T-helper 2 cell treated with Interferon-gamma antibody and Interleukin-4, amounts not matched to agents 5 μg/mL and 100 μg/mL, for 36 hours (primary cell): ENCODE measurements around the gene CASQ2.

ENCODE experiments used
- DNase-seq: peaks from one replicate; pipeline ENCODE4 v3.0.0; 2021; ENCODE audit warnings: low spot score
- H3K27ac Mint-ChIP-seq: one replicate; pipeline ENCODE4 v1.8.0; 2021; ENCODE audit warnings: mild to moderate bottlenecking, mixed read lengths
- H3K27me3 Mint-ChIP-seq: one replicate; pipeline ENCODE4 v1.8.0; 2021; ENCODE audit warnings: low read depth, mixed read lengths
- H3K36me3 Mint-ChIP-seq: one replicate; pipeline ENCODE4 v1.8.0; 2021; ENCODE audit warnings: low read depth, mixed read lengths
- H3K4me1 Mint-ChIP-seq: one replicate; pipeline ENCODE4 v1.8.0; 2021; ENCODE audit warnings: low read depth, mixed read lengths
- H3K4me3 Mint-ChIP-seq: one replicate; pipeline ENCODE4 v1.8.0; 2022; ENCODE audit warnings: mild to moderate bottlenecking, moderate library complexity, mixed read lengths
- H3K9me3 Mint-ChIP-seq: one replicate; pipeline ENCODE4 v1.8.0; 2021; ENCODE audit warnings: mixed read lengths

The CASQ2 gene

DNA sequence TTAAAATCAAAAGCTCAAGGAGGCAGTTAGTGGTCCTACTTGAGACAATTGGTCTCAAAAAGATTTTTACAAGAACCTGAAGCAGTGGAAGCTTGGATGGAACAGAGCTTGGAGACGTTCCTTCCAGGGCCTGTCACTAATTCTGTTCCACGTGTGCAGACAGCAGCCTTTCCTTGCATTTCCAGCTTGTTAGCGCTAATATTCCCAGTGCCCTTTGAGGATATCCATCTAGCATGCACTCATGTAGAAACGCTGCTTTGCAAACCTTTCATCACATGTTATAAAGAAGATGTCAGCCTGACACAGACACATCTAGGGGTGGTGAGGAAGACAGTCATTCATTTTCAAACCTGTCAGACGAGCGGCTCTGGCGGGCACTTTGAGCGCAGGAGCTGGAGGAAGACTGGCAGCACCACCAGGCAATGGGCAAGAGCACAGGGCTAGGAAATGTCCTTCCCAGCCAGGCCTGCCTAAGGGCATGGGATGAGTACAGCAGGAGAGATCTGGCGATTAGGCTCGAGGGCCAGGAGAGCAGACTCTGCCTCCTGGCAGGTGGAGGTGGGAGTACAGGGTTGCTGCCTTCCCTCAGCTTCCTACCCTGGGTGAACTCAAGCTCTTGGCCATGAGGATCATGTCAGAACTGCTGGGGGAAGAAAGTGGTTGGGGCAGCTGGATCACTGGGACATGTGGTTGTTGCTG, 55.5 kb downstream of the CASQ2 start:
- Mint-ChIP-seq H3K9me3 (no peaks in the 10 kb centered on the region), H3K36me3 (no peaks in the 10 kb centered on the region), H3K4me3 (no peak overlapping the region), H3K4me1 (peaks cover 8% of the 10 kb centered on the region), H3K27ac (no peak overlapping the region), H3K27me3 (peaks cover 45% of the 10 kb centered on the region)
- DNase-seq = no peak

DNA sequence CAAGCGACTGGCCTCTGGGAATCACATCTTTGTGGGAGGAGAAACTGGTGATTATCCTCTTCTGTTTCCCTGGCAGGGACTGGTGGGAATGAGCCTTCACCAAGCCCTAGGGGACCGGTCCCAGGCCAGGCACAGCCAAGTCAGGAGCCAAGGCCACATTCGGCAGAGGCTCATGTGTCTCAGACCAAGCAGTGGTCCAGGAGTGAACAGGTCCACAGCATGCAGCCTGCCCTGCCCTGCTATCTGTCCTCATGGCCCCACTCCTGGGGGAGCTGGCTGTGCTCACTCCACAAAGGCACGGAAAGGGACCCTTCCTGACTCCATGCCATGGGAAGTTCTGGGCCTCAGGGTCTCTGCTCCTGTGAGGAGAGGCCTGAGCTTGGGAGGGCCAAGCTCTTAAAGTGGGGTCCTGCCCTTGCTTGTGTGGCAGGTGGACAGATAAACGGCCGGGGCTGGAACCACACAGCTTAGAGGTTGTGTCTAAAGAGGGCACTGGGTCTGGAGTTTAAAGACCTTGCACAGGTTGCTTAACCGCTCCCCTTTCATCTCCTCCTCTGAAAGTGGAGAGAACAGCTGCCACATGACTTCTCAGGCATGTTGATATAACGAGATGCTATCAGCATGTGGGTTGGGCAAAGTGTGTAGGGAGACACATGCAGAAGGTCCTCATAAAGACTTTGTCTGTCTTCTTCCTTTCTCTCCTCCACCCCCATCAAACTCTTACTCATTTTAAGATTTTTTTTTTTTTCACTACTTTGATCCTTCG, 57.5 kb downstream of the CASQ2 start:
- H3K27me3 Mint-ChIP-seq = peaks cover 34% of the 10 kb centered on the region
- no peak overlapping the region for H3K27ac Mint-ChIP-seq
- H3K9me3 Mint-ChIP-seq = no peaks in the 10 kb centered on the region
- no peak overlapping the region for H3K4me3 Mint-ChIP-seq
- DNase-seq = no peak
- H3K36me3 Mint-ChIP-seq = no peaks in the 10 kb centered on the region
- H3K4me1 Mint-ChIP-seq = peaks cover 4% of the 10 kb centered on the region

DNA sequence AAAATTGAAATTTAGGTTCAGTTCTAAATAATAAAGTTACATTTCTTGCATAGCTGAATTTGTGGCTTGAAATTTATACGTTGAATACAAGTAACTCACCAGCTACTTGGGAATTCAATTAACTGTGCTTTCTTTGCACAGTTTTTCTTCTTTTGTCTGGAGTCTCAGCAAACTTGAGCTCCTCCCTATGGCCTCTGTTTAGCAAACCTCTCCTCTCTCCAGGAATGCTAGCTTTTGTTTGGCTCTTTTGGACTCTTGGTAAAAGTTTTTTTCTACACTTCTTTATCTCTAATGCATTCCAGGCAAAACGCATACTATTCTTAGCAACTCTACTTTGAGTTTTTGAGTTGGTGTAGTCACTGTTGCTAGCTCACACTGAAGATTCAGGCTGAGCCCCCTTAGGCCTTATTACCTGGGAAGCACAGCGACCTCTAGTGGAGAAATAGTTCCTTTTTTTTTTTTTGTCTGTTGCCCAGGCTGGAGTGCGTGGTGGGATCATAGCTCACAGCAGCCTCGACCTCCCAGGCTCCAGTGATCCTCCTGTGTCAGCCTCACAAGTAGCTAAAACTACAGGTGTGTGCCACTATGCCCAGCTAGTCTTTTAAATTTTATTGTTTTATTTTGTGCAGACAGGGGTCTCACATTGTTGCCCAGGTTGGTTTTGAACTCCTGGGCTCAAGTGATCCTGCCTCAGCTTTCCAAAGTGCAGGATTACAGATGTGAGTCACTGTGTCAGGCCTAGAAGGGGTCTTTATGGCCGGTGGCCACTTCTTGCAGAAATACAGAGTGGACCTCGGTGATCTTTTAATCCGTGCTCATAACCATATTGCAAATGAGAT, 61.7 kb downstream of the CASQ2 start:
- Mint-ChIP-seq H3K4me3 (no peak overlapping the region), H3K4me1 (peaks cover 4% of the 10 kb centered on the region), H3K27ac (no peak overlapping the region), H3K36me3 (no peaks in the 10 kb centered on the region), H3K27me3 (peaks cover 28% of the 10 kb centered on the region), H3K9me3 (no peaks in the 10 kb centered on the region)
- DNase-seq = no peak

DNA sequence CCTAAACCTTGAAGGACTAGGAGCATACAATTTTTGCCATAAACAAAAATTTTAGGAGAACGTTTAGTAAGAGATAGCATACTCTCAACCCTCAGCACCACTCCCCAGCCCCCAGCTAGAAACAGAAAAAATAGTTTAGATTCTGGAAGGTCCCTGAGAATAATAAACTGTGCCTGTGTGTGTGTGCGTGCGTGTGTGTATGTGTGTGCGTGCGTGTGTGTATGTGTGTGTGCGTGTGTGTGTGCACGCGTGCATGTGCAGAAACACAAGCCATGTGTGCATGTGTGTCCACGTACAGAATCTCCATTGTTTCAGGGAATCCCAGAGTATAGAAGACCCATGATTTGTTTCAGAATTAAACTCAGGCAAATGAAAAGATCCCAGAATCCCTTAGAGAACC, 62.6 kb downstream of the CASQ2 start:
- DNase-seq = no peak
- H3K9me3 Mint-ChIP-seq = no peaks in the 10 kb centered on the region
- peaks cover 31% of the 10 kb centered on the region for H3K27me3 Mint-ChIP-seq
- no peak overlapping the region for H3K4me3 Mint-ChIP-seq
- H3K27ac Mint-ChIP-seq = no peak overlapping the region
- H3K4me1 Mint-ChIP-seq = peaks cover under 1% of the 10 kb centered on the region
- H3K36me3 Mint-ChIP-seq = no peaks in the 10 kb centered on the region

DNA sequence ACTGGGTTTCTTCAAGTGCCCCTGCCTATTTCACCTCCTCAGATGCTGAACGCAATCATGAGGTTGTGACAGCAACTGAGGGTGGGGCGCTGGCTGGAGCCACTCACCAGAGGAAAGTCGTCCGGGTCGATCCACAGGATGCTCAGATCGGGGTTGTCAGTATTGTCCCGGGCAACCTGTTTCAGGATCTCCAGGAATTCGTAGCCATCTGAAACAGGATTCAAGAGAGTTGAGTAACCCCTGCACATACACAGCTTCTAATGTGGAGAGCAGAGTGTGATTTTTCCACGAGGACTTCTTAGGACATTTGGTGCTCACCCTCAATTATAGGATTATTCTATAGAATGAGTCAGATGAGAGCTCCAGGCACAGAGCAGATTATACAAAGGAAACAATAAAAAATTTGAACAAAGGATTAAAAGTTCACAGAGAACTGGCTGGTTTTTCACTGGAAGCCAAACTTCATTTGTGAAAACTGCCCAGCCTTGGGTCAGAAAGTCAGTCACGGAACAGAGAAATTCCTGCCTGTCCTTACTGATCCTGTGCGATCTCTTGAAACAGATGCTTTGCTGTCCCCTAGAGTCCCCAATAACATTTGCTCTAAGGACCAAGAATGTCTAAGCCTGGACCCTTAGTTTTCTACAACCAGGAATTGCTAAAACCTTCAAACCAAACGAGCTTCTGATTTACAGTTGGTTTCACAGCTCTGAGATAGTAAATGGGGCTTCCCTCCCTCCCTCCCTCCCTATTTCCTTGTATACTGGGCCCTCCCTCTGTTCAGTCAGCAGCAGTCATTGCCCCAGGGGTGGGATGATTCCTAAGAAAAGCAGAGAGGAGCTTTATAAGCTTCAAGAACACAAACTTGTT, 63.2 kb downstream of the CASQ2 start:
- H3K36me3 Mint-ChIP-seq = no peaks in the 10 kb centered on the region

DNA sequence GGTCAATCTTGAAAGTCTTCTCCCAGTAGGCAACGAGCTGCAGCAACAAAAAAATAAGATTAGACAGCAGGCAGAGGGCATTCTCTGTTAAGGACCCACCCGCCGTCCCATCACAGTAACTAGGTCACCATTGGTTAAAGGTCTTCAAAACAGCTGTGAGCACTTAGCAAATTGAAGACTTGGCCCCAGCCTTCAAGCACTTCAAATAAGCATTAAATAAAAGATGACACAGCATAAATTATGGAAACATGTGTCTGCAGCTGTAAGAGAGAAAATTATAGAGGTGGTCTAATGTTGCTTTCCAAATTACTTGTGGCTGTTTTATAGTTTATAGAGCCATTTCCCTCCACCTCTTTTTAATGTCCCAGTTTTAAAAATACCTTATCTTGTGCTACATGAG, 65.6 kb downstream of the CASQ2 start:
- Mint-ChIP-seq H3K27ac (no peak overlapping the region), H3K4me1 (no peaks in the 10 kb centered on the region), H3K9me3 (no peaks in the 10 kb centered on the region), H3K27me3 (peaks cover 34% of the 10 kb centered on the region), H3K36me3 (no peaks in the 10 kb centered on the region), H3K4me3 (no peak overlapping the region)
- no peak for DNase-seq

More for the DNA sequence above, 63.2 kb downstream of the CASQ2 start:
- Mint-ChIP-seq H3K27me3 (peaks cover 33% of the 10 kb centered on the region), H3K4me3 (no peak overlapping the region), H3K27ac (no peak overlapping the region), H3K9me3 (no peaks in the 10 kb centered on the region), H3K4me1 (no peaks in the 10 kb centered on the region)
- no peak for DNase-seq

DNA sequence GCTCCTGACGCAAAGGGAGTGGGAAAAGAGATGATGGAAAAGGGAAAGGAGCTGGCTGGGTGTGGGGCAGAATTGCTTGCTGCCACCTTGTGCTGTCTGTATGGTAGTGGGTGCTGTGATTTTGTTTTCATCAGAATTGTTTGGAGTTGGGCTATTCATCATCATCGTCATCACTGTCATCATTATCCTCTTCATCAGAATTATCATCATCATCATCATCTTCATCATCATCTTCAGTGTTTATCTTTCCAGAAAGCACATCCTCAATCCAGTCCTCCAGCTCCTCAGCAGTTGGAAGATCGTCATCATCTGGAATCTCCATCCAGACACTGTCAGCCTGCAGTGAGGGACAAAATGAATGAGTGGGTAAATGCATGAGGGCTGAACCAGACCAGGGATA, 67.4 kb downstream of the CASQ2 start:
- H3K27ac Mint-ChIP-seq = no peak overlapping the region
- H3K9me3 Mint-ChIP-seq = no peaks in the 10 kb centered on the region
- no peaks in the 10 kb centered on the region for H3K4me1 Mint-ChIP-seq
- no peak overlapping the region for H3K4me3 Mint-ChIP-seq
- H3K36me3 Mint-ChIP-seq = no peaks in the 10 kb centered on the region
- no peak for DNase-seq
- H3K27me3 Mint-ChIP-seq = peaks cover 31% of the 10 kb centered on the region

DNA sequence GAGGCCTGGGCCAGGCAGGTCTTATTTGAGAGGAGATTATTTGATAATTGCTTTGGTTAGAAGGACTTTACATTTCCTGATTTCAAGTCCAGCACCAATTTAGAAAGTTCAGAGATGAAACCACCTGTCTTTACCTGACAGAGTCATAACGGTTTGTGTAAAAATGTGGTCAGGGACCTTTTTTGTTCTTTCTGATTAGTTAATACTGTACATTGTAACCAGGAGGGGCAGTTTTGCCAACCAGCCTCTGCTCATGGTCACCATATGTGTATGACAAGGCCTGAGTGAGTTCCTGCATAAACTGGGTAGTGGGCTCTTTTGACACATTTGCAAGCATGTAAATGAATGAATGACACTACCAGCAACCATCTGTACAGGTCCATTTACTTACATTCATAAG, 70.9 kb downstream of the CASQ2 start:
- Mint-ChIP-seq H3K27ac (no peak overlapping the region), H3K4me1 (no peaks in the 10 kb centered on the region), H3K27me3 (peaks cover 26% of the 10 kb centered on the region), H3K36me3 (no peaks in the 10 kb centered on the region), H3K9me3 (no peaks in the 10 kb centered on the region), H3K4me3 (no peak overlapping the region)
- no peak for DNase-seq

DNA sequence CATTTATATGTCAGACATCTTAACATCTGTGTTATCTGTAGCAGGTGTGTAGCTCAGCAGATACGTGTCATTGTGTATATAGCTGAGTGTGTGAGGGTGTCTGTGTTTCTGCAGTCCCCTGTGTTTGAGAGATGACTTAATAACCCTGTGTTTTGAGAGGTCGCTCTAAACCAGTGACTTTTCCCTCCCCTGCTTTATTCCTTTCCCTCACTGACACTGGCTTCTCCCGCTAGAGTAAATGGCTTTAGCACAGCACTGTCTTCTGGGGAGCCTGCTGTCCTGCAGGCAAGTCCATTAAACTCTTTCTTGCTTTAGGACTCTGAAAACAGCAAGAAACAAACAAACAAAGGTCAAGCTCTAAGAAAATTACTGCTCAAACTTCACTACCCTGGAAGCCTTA, 73.7 kb downstream of the CASQ2 start:
- peaks cover 10% of the 10 kb centered on the region for H3K36me3 Mint-ChIP-seq
- no peak overlapping the region for H3K4me3 Mint-ChIP-seq
- H3K9me3 Mint-ChIP-seq = no peaks in the 10 kb centered on the region
- H3K27me3 Mint-ChIP-seq = peaks cover 14% of the 10 kb centered on the region
- no peak overlapping the region for H3K27ac Mint-ChIP-seq
- H3K4me1 Mint-ChIP-seq = no peaks in the 10 kb centered on the region
- no peak for DNase-seq

DNA sequence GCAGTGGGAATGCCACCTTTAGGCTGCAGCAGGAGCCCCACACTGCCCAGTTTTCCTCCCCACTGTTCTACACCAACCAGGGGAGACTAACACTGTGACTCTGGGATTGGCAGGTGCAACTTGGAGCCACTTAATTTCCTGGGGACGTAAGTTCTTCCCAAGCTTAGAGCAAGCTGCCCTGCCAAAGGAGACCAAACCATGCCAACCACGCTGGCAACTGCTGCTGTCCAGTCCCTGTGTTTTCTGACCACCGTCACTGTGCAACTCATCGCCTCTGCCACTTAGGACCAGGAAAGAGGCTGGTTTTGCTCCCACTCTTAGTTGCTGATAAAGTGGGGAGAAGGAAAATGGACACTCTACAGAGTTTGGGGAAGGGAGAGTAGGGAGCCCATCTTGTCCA, 76.3 kb downstream of the CASQ2 start:
- Mint-ChIP-seq H3K27me3 (no peaks in the 10 kb centered on the region), H3K36me3 (peaks cover 10% of the 10 kb centered on the region), H3K27ac (no peak overlapping the region), H3K4me1 (no peaks in the 10 kb centered on the region), H3K9me3 (no peaks in the 10 kb centered on the region), H3K4me3 (no peak overlapping the region)
- no peak for DNase-seq

DNA sequence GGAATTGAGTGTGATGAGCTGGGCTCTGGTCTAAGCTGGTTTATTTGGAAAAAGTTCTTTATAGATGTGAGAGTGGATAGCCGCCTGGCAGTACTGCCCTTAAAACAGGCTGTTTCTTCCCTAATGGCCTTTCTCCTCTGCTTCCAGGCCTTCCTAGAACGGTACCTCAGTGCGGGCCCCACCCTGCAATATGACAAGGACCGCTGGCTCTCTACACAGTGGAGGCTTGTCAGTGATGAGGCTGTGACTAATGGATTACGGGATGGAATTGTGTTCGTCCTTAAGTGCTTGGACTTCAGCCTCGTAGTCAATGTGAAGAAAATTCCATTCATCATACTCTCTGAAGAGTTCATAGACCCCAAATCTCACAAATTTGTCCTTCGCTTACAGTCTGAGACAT, 77.5 kb downstream of the CASQ2 start:
- Mint-ChIP-seq H3K27ac (no peak overlapping the region), H3K36me3 (peaks cover 12% of the 10 kb centered on the region), H3K27me3 (no peaks in the 10 kb centered on the region), H3K4me1 (no peaks in the 10 kb centered on the region), H3K9me3 (no peaks in the 10 kb centered on the region), H3K4me3 (no peak overlapping the region)
- DNase-seq = no peak

DNA sequence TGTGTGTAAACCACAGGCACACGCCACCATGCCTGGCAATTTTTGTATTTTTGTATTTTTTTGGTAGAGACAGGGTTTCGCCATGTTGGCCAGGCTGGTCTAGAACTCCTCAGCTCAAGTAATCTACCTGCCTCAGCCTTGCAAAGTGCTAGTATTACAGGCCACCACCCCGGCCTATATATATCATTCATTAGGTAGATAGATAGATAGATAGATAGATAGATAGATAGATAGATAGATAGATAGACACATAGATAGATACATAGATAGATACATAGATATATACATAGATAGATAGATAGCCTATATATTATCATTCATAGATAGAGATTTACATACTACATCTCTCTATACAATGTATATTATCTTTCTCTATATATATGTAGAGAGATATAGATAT, 80.8 kb downstream of the CASQ2 start:
- peaks cover 28% of the 10 kb centered on the region for H3K36me3 Mint-ChIP-seq
- no peaks in the 10 kb centered on the region for H3K9me3 Mint-ChIP-seq
- DNase-seq = no peak
- no peaks in the 10 kb centered on the region for H3K27me3 Mint-ChIP-seq
- H3K4me1 Mint-ChIP-seq = peaks cover 3% of the 10 kb centered on the region
- H3K27ac Mint-ChIP-seq = no peak overlapping the region
- H3K4me3 Mint-ChIP-seq = no peak overlapping the region

DNA sequence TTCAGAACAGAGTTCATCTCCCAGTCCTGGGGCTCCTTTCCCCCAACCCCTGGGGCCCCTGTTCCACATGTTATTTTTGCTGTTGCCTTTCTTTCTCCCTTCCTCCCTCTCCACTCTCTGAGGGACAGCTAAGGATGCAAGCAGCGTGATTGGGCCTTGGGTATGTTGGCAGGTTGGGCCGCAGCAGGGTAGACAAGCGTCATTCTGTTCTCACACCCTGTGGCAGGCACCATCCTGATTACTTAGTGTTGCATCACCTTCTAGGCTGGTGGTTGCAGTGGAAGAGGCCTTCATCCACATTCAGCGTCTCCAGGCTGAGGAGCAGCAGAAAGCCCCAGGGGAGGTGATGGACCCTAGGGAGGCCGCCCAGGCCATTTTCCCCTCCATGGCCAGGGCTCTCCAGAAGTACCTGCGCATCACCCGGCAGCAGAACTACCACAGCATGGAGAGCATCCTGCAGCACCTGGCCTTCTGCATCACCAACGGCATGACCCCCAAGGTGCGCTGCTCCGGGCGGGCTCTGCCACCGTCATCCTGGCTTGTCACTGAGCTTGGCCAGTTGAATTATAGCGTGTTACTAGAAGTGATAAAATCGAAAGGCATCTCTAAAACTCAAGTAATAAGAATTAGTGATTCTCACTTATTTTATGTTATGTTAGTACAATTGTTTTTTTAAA, 83.3 kb downstream of the CASQ2 start:
- Mint-ChIP-seq H3K4me3 (no peak overlapping the region), H3K4me1 (peaks cover 6% of the 10 kb centered on the region), H3K9me3 (no peaks in the 10 kb centered on the region), H3K27me3 (no peaks in the 10 kb centered on the region), H3K27ac (no peak overlapping the region), H3K36me3 (peaks cover 26% of the 10 kb centered on the region)
- DNase-seq = no peak
